HFFc6 (cell line): ENCODE measurements around the gene KAT2B. TPM values are rescaled to one million over a fixed set of nuclear protein-coding genes. Genes with fewer than 3 reads are reported as not detected.
"Not testable (repeated sequence)": the region's sequence is repeated elsewhere in the genome, so short reads cannot be mapped to it uniquely, and the experiment has no call there.

Source experiments
- DNase-seq: peaks from one replicate; pipeline ENCODE4 v3.0.0-alpha.2; 2018
- H3K27ac Mint-ChIP-seq: 2 replicates; pipeline ENCODE4 v1.8.0; 2020; ENCODE audit warnings: mild to moderate bottlenecking, mixed read lengths
- H3K27me3 Mint-ChIP-seq: 2 replicates; pipeline ENCODE4 v1.8.0; 2021; ENCODE audit warnings: mild to moderate bottlenecking, moderate library complexity, mixed read lengths; ENCODE audit not compliant: insufficient read depth
- H3K36me3 Mint-ChIP-seq: 2 replicates; pipeline ENCODE4 v1.8.0; 2021; ENCODE audit warnings: low read depth, mixed read lengths
- H3K4me1 Mint-ChIP-seq: 2 replicates; pipeline ENCODE4 v1.8.0; 2020; ENCODE audit warnings: low read depth, mixed read lengths
- H3K4me3 Mint-ChIP-seq: 2 replicates; pipeline ENCODE4 v1.8.0; 2020; ENCODE audit warnings: mild to moderate bottlenecking, moderate library complexity, mixed read lengths
- H3K9me3 Mint-ChIP-seq: 2 replicates; pipeline ENCODE4 v1.8.0; 2020; ENCODE audit warnings: mild to moderate bottlenecking, mixed read lengths
- total RNA-seq, 6 experiments: library from RNA; stranded (reverse); fragmentation: NEBNext Ultra II Directional; extraction: Animal tissue kit (Norgen Biotek cat#: 25700); gene quantifications; 2 replicates in 1 of 6; 3 replicates in 5 of 6; pipeline ENCODE4 v1.2.3, GENCODE V29; 2021
- TF ChIP-seq, protein P1 (sequence below): fragments of 200-600 bp; sonication (generic); IDR thresholded peaks from 2 replicates; pipeline ENCODE4 v1.5.0; 2021; ENCODE audit warnings: antibody characterized with exemption, mild to moderate bottlenecking

Gene KAT2B
- total RNA-seq, 6 experiments from 2014 or later, result 8.3 to 17.3 (median 12.5) TPM

DNA sequence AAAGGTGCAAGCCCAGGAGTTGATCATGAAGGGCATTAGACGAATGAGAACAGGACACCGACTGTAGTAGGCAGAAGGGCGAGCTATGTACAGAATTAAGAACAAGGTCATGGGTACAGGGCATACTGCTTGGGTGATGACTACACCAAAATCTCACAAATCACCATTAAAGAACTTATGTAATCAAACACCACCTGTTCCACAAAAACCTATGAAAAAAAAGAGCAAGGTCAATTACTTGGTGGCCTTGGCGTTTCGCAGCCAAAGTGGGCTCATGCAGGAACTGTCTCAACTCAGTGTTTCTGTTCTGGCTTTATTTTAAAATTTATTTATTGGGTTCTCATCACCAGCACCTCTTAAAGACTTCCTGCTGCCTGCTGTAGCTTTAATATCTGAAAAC is 2.1 kb downstream of the KAT2B start:
- TF ChIP-seq, protein P1, sequence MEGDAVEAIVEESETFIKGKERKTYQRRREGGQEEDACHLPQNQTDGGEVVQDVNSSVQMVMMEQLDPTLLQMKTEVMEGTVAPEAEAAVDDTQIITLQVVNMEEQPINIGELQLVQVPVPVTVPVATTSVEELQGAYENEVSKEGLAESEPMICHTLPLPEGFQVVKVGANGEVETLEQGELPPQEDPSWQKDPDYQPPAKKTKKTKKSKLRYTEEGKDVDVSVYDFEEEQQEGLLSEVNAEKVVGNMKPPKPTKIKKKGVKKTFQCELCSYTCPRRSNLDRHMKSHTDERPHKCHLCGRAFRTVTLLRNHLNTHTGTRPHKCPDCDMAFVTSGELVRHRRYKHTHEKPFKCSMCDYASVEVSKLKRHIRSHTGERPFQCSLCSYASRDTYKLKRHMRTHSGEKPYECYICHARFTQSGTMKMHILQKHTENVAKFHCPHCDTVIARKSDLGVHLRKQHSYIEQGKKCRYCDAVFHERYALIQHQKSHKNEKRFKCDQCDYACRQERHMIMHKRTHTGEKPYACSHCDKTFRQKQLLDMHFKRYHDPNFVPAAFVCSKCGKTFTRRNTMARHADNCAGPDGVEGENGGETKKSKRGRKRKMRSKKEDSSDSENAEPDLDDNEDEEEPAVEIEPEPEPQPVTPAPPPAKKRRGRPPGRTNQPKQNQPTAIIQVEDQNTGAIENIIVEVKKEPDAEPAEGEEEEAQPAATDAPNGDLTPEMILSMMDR, result no peak
- Mint-ChIP-seq H3K27ac (no peak overlapping the region), H3K9me3 (no peaks in the 10 kb centered on the region), H3K4me3 (no peak overlapping the region), H3K4me1 (peaks cover 33% of the 10 kb centered on the region), H3K36me3 (no peaks in the 10 kb centered on the region), H3K27me3 (0 out of 2 replicates have a peak, but pooled peaks cover 2% of the 10 kb centered on the region)
- no peak for DNase-seq

- TF ChIP-seq, protein P1, result no peak
- H3K36me3 Mint-ChIP-seq, result no peaks in the 10 kb centered on the region
- no peaks in the 10 kb centered on the region for H3K9me3 Mint-ChIP-seq
- H3K4me1 Mint-ChIP-seq, result peaks cover 42% of the 10 kb centered on the region
- H3K4me3 Mint-ChIP-seq, result no peak overlapping the region
- no peak for DNase-seq
- H3K27ac Mint-ChIP-seq, result no peak overlapping the region
- H3K27me3 Mint-ChIP-seq, result no peaks in the 10 kb centered on the region
Observed at GRCh38 chr3:20043396-20043795, 3.1 kb downstream of the KAT2B start.

DNA sequence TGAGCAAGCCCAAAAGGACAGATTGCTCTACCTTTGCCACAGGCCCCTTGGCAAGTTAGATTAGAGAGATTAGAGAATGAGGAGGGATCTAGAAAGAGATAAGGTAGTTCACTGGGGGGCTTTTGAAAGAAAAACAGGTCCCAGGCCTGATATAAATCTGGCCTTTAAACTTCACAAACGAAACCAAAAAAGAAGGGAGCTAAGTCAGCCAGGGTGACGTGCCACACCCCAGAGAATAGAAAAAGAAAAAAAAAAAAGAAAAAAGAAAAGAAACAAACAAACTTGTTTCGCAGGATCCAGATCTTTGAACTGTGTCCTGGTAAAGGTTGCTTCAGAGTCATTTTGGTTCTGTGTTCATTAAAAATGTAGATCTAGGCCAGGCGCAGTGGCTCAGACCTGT is 3.6 kb downstream of the KAT2B start:
- TF ChIP-seq, protein P1, result no peak
- Mint-ChIP-seq H3K27me3 (no peaks in the 10 kb centered on the region), H3K4me1 (peaks cover 41% of the 10 kb centered on the region), H3K4me3 (no peak overlapping the region), H3K9me3 (no peaks in the 10 kb centered on the region), H3K27ac (no peak overlapping the region), H3K36me3 (no peaks in the 10 kb centered on the region)
- DNase-seq, result no peak

GRCh38 chr3:20045141-20045540 is 4.9 kb downstream of the KAT2B start:
- not testable (repeated sequence) for H3K27me3 Mint-ChIP-seq, H3K36me3 Mint-ChIP-seq, H3K4me3 Mint-ChIP-seq, H3K9me3 Mint-ChIP-seq, DNase-seq, H3K27ac Mint-ChIP-seq
- H3K4me1 Mint-ChIP-seq, result peaks cover 36% of the 10 kb centered on the region

DNA sequence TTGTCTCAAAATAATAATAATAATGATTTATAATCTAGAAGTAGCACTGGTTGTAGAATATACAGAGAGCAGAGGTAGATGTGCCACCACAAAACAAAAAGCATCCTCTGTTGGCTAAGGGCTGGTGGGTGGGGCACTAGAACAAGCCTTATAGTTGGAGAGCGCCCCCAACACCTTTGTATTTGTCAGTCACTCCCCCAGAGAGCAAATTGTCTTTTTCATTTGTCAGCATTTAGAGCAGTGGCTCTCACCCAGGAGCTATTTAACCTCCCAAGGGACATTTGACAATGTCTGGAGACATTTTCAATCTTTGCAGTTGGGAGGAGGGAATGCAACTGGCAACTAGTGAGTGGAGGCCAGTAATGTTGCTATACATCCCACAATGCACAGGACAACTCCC is 6.3 kb downstream of the KAT2B start:
- no peaks in the 10 kb centered on the region for H3K9me3 Mint-ChIP-seq
- peaks cover 33% of the 10 kb centered on the region for H3K4me1 Mint-ChIP-seq
- no peak overlapping the region for H3K4me3 Mint-ChIP-seq
- H3K27me3 Mint-ChIP-seq, result no peaks in the 10 kb centered on the region
- H3K27ac Mint-ChIP-seq, result no peak overlapping the region
- TF ChIP-seq, protein P1, result no peak
- no peak for DNase-seq
- no peaks in the 10 kb centered on the region for H3K36me3 Mint-ChIP-seq

- no peak overlapping the region for H3K27ac Mint-ChIP-seq
- no peaks in the 10 kb centered on the region for H3K27me3 Mint-ChIP-seq
- TF ChIP-seq, protein P1, result no peak
- no peaks in the 10 kb centered on the region for H3K9me3 Mint-ChIP-seq
- H3K36me3 Mint-ChIP-seq, result no peaks in the 10 kb centered on the region
- no peak overlapping the region for H3K4me3 Mint-ChIP-seq
- DNase-seq, result no peak
- H3K4me1 Mint-ChIP-seq, result peaks cover 25% of the 10 kb centered on the region
Observed at GRCh38 chr3:20047341-20047779, 7.1 kb downstream of the KAT2B start.
